ENCODE measurements around the gene TRABD2B. TPM values are rescaled to one million over a fixed set of nuclear protein-coding genes. Genes with fewer than 3 reads are reported as not detected.

Gene TRABD2B
- total and polyA plus RNA-seq, 2 experiments from 2014 or later, result 1.6 to 2.0 TPM

DNA sequence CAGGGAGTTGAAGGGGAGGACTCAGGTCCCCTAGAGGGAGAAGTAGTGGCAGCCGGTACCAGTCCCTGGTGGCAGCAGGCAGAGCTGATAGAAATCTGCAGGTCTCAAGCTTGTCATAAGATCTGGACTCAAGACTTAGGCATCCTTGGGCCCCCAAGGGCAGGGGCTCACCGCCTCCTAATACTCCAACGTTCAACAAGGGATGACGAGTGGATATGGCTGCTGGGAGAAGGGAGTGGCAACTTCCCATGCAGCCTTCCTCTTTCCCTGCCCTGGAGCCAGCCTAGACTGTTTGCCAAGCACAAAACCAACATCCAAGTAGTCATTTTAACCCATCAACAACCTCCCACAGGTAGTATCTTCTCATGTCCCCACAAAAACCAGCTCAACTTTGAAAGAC, 6.9 kb downstream of the TRABD2B start (continued):
- TF ChIP-seq, protein P1, sequence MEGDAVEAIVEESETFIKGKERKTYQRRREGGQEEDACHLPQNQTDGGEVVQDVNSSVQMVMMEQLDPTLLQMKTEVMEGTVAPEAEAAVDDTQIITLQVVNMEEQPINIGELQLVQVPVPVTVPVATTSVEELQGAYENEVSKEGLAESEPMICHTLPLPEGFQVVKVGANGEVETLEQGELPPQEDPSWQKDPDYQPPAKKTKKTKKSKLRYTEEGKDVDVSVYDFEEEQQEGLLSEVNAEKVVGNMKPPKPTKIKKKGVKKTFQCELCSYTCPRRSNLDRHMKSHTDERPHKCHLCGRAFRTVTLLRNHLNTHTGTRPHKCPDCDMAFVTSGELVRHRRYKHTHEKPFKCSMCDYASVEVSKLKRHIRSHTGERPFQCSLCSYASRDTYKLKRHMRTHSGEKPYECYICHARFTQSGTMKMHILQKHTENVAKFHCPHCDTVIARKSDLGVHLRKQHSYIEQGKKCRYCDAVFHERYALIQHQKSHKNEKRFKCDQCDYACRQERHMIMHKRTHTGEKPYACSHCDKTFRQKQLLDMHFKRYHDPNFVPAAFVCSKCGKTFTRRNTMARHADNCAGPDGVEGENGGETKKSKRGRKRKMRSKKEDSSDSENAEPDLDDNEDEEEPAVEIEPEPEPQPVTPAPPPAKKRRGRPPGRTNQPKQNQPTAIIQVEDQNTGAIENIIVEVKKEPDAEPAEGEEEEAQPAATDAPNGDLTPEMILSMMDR (conservative IDR thresholded peaks at IDR 0.05; ENCODE audit: low read depth in 2 of 2), result no peak
- TF ChIP-seq JUNB (IDR thresholded peaks at IDR 0.05; ENCODE audit: unreplicated experiment), result no peak

DNA sequence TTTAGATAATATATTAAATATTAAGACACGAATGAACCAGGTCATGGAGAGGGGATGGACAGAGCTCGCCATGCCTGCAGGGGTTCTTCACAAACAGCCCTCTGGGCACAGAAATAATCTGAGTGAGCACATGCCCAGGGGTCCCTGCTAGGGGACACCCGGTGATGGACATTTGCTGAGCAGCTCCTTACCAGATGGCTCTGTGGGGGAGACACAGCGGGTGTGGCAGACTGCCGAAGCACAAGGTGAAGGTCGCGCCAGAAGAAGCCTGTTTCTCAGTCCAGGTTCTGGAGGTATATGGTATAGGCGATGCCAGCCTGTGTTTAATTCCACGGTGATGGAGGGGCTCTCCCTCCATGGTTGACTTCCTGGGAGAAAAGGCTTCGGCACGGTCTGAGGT, 9.6 kb downstream of the TRABD2B start:
- H3K36me3 Mint-ChIP-seq (ENCODE audit: low read depth), result peaks cover 31% of the 10 kb centered on the region
- H3K4me1 Mint-ChIP-seq, result peaks cover 56% of the 10 kb centered on the region
- Histone ChIP-seq H3K4me3 (no peak overlapping the region), H3F3A (replicated peaks; ENCODE audit: low read depth) (peaks cover 19% of the 10 kb centered on the region), H4K20me1 (replicated peaks; ENCODE audit: insufficient read depth) (peaks cover 3% of the 10 kb centered on the region; the same call in 1 of the 2 replicates), H3K4me2 (peak overlapping the region; percentile 65; the same call in 1 of the 2 replicates), H3K36me3 (ENCODE audit: insufficient read depth) (0 out of 2 replicates have a peak, but pooled peaks cover 3% of the 10 kb centered on the region), H3K4me1 (ENCODE audit: insufficient read depth) (peaks cover 47% of the 10 kb centered on the region), H2AFZ (no peak overlapping the region), H3K27ac (ENCODE audit: low read depth) (no peak overlapping the region), H3K9me2 (ENCODE audit: insufficient read depth) (0 out of 2 replicates have a peak, but pooled peaks cover 3% of the 10 kb centered on the region), H3K79me2 (replicated peaks; ENCODE audit: insufficient read depth) (peaks cover 11% of the 10 kb centered on the region), H3K27me3 (ENCODE audit: insufficient read depth) (peaks cover 17% of the 10 kb centered on the region)
- H3K4me3 Mint-ChIP-seq, result no peak overlapping the region
- H3K27ac Mint-ChIP-seq, result no peak overlapping the region
- peaks cover 5% of the 10 kb centered on the region for H3K27me3 Mint-ChIP-seq (ENCODE audit: insufficient read depth, low read depth, poor library complexity)
- ATAC-seq (no peak), DNase-seq (ENCODE audit: low spot score) (no peak)
- no peaks in the 10 kb centered on the region for H3K9me3 Mint-ChIP-seq
- TF ChIP-seq STAT1 (IDR thresholded peaks at IDR 0.05; ENCODE audit: unreplicated experiment), result no peak
- TF ChIP-seq, protein P2, sequence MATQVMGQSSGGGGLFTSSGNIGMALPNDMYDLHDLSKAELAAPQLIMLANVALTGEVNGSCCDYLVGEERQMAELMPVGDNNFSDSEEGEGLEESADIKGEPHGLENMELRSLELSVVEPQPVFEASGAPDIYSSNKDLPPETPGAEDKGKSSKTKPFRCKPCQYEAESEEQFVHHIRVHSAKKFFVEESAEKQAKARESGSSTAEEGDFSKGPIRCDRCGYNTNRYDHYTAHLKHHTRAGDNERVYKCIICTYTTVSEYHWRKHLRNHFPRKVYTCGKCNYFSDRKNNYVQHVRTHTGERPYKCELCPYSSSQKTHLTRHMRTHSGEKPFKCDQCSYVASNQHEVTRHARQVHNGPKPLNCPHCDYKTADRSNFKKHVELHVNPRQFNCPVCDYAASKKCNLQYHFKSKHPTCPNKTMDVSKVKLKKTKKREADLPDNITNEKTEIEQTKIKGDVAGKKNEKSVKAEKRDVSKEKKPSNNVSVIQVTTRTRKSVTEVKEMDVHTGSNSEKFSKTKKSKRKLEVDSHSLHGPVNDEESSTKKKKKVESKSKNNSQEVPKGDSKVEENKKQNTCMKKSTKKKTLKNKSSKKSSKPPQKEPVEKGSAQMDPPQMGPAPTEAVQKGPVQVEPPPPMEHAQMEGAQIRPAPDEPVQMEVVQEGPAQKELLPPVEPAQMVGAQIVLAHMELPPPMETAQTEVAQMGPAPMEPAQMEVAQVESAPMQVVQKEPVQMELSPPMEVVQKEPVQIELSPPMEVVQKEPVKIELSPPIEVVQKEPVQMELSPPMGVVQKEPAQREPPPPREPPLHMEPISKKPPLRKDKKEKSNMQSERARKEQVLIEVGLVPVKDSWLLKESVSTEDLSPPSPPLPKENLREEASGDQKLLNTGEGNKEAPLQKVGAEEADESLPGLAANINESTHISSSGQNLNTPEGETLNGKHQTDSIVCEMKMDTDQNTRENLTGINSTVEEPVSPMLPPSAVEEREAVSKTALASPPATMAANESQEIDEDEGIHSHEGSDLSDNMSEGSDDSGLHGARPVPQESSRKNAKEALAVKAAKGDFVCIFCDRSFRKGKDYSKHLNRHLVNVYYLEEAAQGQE (IDR thresholded peaks at IDR 0.05; ENCODE audit: unreplicated experiment), result no peak
- no peak for TF ChIP-seq NANOG (IDR thresholded peaks at IDR 0.05; ENCODE audit: borderline replicate concordance)
- TF ChIP-seq POLR2AphosphoS5 (IDR thresholded peaks at IDR 0.05; ENCODE audit: low read depth), result no peak
- TF ChIP-seq, protein P3, sequence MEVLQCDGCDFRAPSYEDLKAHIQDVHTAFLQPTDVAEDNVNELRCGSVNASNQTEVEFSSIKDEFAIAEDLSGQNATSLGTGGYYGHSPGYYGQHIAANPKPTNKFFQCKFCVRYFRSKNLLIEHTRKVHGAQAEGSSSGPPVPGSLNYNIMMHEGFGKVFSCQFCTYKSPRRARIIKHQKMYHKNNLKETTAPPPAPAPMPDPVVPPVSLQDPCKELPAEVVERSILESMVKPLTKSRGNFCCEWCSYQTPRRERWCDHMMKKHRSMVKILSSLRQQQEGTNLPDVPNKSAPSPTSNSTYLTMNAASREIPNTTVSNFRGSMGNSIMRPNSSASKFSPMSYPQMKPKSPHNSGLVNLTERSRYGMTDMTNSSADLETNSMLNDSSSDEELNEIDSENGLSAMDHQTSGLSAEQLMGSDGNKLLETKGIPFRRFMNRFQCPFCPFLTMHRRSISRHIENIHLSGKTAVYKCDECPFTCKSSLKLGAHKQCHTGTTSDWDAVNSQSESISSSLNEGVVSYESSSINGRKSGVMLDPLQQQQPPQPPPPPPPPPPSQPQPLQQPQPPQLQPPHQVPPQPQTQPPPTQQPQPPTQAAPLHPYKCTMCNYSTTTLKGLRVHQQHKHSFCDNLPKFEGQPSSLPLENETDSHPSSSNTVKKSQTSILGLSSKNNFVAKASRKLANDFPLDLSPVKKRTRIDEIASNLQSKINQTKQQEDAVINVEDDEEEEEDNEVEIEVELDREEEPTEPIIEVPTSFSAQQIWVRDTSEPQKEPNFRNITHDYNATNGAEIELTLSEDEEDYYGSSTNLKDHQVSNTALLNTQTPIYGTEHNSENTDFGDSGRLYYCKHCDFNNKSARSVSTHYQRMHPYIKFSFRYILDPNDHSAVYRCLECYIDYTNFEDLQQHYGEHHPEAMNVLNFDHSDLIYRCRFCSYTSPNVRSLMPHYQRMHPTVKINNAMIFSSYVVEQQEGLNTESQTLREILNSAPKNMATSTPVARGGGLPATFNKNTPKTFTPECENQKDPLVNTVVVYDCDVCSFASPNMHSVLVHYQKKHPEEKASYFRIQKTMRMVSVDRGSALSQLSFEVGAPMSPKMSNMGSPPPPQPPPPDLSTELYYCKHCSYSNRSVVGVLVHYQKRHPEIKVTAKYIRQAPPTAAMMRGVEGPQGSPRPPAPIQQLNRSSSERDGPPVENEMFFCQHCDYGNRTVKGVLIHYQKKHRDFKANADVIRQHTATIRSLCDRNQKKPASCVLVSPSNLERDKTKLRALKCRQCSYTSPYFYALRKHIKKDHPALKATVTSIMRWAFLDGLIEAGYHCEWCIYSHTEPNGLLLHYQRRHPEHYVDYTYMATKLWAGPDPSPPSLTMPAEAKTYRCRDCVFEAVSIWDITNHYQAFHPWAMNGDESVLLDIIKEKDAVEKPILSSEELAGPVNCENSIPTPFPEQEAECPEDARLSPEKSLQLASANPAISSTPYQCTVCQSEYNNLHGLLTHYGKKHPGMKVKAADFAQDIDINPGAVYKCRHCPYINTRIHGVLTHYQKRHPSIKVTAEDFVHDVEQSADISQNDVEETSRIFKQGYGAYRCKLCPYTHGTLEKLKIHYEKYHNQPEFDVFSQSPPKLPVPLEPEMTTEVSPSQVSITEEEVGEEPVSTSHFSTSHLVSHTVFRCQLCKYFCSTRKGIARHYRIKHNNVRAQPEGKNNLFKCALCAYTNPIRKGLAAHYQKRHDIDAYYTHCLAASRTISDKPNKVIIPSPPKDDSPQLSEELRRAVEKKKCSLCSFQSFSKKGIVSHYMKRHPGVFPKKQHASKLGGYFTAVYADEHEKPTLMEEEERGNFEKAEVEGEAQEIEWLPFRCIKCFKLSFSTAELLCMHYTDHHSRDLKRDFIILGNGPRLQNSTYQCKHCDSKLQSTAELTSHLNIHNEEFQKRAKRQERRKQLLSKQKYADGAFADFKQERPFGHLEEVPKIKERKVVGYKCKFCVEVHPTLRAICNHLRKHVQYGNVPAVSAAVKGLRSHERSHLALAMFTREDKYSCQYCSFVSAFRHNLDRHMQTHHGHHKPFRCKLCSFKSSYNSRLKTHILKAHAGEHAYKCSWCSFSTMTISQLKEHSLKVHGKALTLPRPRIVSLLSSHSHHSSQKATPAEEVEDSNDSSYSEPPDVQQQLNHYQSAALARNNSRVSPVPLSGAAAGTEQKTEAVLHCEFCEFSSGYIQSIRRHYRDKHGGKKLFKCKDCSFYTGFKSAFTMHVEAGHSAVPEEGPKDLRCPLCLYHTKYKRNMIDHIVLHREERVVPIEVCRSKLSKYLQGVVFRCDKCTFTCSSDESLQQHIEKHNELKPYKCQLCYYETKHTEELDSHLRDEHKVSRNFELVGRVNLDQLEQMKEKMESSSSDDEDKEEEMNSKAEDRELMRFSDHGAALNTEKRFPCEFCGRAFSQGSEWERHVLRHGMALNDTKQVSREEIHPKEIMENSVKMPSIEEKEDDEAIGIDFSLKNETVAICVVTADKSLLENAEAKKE (CRISPR knock-in tag; IDR thresholded peaks at IDR 0.05), result no peak
- TF ChIP-seq, protein P1 (conservative IDR thresholded peaks at IDR 0.05; ENCODE audit: low read depth in 2 of 2), result no peak
- TF ChIP-seq, protein P4, sequence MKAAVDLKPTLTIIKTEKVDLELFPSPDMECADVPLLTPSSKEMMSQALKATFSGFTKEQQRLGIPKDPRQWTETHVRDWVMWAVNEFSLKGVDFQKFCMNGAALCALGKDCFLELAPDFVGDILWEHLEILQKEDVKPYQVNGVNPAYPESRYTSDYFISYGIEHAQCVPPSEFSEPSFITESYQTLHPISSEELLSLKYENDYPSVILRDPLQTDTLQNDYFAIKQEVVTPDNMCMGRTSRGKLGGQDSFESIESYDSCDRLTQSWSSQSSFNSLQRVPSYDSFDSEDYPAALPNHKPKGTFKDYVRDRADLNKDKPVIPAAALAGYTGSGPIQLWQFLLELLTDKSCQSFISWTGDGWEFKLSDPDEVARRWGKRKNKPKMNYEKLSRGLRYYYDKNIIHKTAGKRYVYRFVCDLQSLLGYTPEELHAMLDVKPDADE (IDR thresholded peaks at IDR 0.05), result no peak
- no peak for TF ChIP-seq CREB1 (CRISPR knock-in tag; IDR thresholded peaks at IDR 0.05; ENCODE audit: low read depth)
- TF ChIP-seq EZH2phosphoT487 (IDR thresholded peaks at IDR 0.05; ENCODE audit: unreplicated experiment), result no peak
